Hepatocyte (in vitro differentiated cells): ENCODE data around the gene TMPRSS4. TPM values are rescaled to one million over a fixed set of nuclear protein-coding genes. Genes with fewer than 3 reads are reported as not detected.

Experiments
- DNase-seq: peaks from one replicate; pipeline ENCODE4 v3.0.0-alpha.2; 2016; ENCODE audit warnings: low spot score
- H2AFZ ChIP-seq: fragments of 200-600 bp; sonication (generic); 2 replicates; pipeline ENCODE4 v1.6.0; 2016; ENCODE audit warnings: antibody characterized with exemption, mild to moderate bottlenecking
- H3K27ac ChIP-seq: fragments of 200-600 bp; sonication (generic); 2 replicates; pipeline ENCODE4 v1.5.1; 2016; ENCODE audit warnings: mild to moderate bottlenecking
- H3K27me3 ChIP-seq: fragments of 200-600 bp; sonication (generic); 2 replicates; pipeline ENCODE4 v1.6.1; 2016
- H3K36me3 ChIP-seq: fragments of 200-600 bp; sonication (generic); replicated peaks from 2 replicates; pipeline ENCODE4 v1.5.1; 2016; ENCODE audit warnings: low read depth; ENCODE audit not compliant: insufficient read depth
- H3K4me1 ChIP-seq: fragments of 200-600 bp; sonication (generic); 2 replicates; pipeline ENCODE4 v1.5.1; 2016; ENCODE audit warnings: mild to moderate bottlenecking, moderate library complexity; ENCODE audit not compliant: insufficient read depth
- H3K4me2 ChIP-seq: fragments of 200-600 bp; sonication (generic); 2 replicates; pipeline ENCODE4 v1.6.0; 2016
- H3K4me3 ChIP-seq: fragments of 200-600 bp; sonication (generic); 2 replicates; pipeline ENCODE4 v1.5.1; 2016; ENCODE audit warnings: mild to moderate bottlenecking
- H3K79me2 ChIP-seq: fragments of 200-600 bp; sonication (generic); 2 replicates; pipeline ENCODE4 v1.6.0; 2017; ENCODE audit warnings: mild to moderate bottlenecking
- H3K9me2 ChIP-seq: fragments of 200-600 bp; sonication (generic); replicated peaks from 2 replicates; pipeline ENCODE4 v1.6.0; 2017; ENCODE audit warnings: mild to moderate bottlenecking; ENCODE audit not compliant: insufficient read depth
- H3K9me3 ChIP-seq: fragments of 200-600 bp; sonication (generic); 2 replicates; pipeline ENCODE4 v1.5.1; 2016; ENCODE audit warnings: low read depth, mild to moderate bottlenecking
- H4K20me1 ChIP-seq: fragments of 200-600 bp; sonication (generic); 2 replicates; pipeline ENCODE4 v1.6.0; 2016; ENCODE audit warnings: mild to moderate bottlenecking; ENCODE audit not compliant: insufficient read depth, poor library complexity, severe bottlenecking
- EZH2 ChIP-seq: fragments of 200-600 bp; sonication (generic); IDR thresholded peaks from 2 replicates; pipeline ENCODE4 v1.6.1; 2016; ENCODE audit warnings: antibody characterized with exemption, mild to moderate bottlenecking, borderline replicate concordance
- EZH2phosphoT487 ChIP-seq: fragments of 200-600 bp; sonication (generic); IDR thresholded peaks from one replicate; pipeline ENCODE4 v1.6.1; 2018; ENCODE audit warnings: antibody characterized with exemption, mild to moderate bottlenecking, low read depth, moderate library complexity; ENCODE audit not compliant: unreplicated experiment, severe bottlenecking
- WGBS: methylation state at CpG from one replicate; pipeline ENCODE4 v1.1.6; 2016; ENCODE audit warnings: low lambda C conversion rate; ENCODE audit errors: missing lambda C conversion rate; 5-methylcytosine and 5-hydroxymethylcytosine counted together
- polyA plus RNA-seq: library from polyadenylated mRNA; unstranded; fragments of >200 nt; fragmentation: Nextera tagmentation; extraction: Ambion mirVana; gene quantifications from 2 replicates; pipeline ENCODE4 v1.2.1, GENCODE V29; 2016
- total RNA-seq: library from RNA; depleted of rRNA; stranded (reverse); fragments of >200 nt; gene quantifications from 2 replicates; pipeline ENCODE4 v1.2.3, GENCODE V29; 2014
- TF ChIP-seq, protein P1 (sequence below): fragments of 200-600 bp; sonication (generic); IDR thresholded peaks from 2 replicates; pipeline ENCODE4 v1.5.1; 2016; ENCODE audit warnings: antibody characterized with exemption, mild to moderate bottlenecking; ENCODE audit not compliant: poor library complexity

Gene TMPRSS4
- total and polyA plus RNA-seq, 2 experiments from 2014 or later: 10.9 to 16.2 TPM

DNA sequence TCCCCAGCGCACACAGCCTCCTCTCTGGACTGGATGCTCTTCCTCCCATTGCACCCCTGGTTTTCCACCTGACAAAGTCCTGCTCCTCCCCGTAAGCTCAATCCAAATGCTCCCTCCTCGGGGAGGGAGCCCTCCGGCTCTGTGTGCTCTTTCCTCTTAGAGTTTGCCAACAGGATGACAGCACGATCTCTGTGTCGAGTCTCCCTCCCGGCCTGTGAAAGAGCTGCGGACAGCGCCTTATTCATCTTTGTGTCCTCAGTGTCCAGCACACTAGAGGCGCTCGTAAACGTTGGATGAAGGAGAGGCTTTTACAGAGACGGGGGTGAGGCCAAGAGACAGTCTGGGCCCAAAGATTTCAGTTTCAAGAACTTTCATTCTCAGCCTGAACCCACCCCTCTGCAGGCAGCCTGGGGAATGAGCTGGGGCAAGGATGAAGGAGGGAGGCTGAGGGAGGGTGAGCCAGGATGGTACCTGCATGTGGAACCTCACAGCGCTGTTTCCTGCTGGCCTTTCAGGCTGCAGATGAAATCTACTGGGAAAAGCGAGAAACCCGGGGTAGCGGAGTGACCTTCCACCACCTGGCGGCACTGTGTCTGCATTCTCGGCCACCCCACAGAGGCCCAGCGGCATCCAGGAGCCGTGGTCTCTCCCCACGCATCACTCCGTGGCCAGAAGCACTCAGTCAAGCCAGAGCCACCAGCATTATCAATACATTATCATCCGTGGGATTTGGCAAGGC is 8.5 kb upstream of the TMPRSS4 start:
- Histone ChIP-seq H2AFZ (no peak overlapping the region), H3K9me2 (no peaks in the 10 kb centered on the region), H3K4me2 (no peak overlapping the region), H3K36me3 (no peaks in the 10 kb centered on the region), H3K79me2 (no peaks in the 10 kb centered on the region), H3K27me3 (peaks cover 1% of the 10 kb centered on the region), H3K4me3 (no peak overlapping the region), H4K20me1 (no peaks in the 10 kb centered on the region), H3K9me3 (no peaks in the 10 kb centered on the region), H3K4me1 (no peaks in the 10 kb centered on the region), H3K27ac (no peak overlapping the region)
- DNase-seq: no peak
- no peak for TF ChIP-seq EZH2
- TF ChIP-seq, protein P1, sequence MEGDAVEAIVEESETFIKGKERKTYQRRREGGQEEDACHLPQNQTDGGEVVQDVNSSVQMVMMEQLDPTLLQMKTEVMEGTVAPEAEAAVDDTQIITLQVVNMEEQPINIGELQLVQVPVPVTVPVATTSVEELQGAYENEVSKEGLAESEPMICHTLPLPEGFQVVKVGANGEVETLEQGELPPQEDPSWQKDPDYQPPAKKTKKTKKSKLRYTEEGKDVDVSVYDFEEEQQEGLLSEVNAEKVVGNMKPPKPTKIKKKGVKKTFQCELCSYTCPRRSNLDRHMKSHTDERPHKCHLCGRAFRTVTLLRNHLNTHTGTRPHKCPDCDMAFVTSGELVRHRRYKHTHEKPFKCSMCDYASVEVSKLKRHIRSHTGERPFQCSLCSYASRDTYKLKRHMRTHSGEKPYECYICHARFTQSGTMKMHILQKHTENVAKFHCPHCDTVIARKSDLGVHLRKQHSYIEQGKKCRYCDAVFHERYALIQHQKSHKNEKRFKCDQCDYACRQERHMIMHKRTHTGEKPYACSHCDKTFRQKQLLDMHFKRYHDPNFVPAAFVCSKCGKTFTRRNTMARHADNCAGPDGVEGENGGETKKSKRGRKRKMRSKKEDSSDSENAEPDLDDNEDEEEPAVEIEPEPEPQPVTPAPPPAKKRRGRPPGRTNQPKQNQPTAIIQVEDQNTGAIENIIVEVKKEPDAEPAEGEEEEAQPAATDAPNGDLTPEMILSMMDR: peak; percentile 23
- WGBS: 66% methylated on average over 24 of the region's 24 CpGs

DNA sequence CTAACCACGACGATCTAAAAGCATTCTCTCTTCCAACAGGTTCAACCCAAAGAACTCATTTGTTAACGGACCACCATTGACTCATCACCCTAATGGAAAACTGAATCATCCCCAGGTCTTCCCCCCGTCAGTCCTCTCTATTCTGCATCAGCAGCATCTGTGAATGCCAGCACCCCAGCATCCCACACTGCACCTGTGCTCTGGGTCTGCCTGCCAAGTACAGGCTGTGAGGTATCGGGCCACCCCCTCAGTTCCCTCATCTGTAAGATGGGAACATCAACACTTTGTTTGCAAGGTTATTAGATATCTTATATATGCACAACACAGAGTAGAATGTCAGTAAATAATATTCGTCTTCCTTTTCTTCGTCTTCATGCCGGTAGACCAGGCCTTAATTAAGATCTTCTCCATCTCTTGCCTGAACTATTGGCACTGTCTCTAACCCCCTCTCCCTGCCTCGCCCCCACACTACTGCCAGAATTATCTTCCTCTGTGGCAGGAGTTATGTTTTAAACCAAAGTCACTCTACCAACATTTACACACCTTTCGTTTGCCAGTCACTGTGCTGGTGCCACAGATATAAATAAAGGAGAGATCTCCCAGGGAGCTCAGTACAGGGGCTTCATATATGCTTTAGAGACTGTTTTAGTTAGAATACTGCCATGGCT is 7.8 kb upstream of the TMPRSS4 start:
- no peak overlapping the region for H3K4me3 ChIP-seq
- no peaks in the 10 kb centered on the region for H3K79me2 ChIP-seq
- TF ChIP-seq EZH2 (no peak), EZH2phosphoT487 (no peak)
- TF ChIP-seq, protein P1: no peak
- WGBS: 90% methylated on average over 10 of the region's 10 CpGs
- H3K4me2 ChIP-seq: no peak overlapping the region
- DNase-seq: no peak
- no peak overlapping the region for H2AFZ ChIP-seq
- H3K36me3 ChIP-seq: no peaks in the 10 kb centered on the region
- H3K9me2 ChIP-seq: no peaks in the 10 kb centered on the region
- H4K20me1 ChIP-seq: no peaks in the 10 kb centered on the region
- no peaks in the 10 kb centered on the region for H3K9me3 ChIP-seq
- no peaks in the 10 kb centered on the region for H3K27me3 ChIP-seq
- H3K4me1 ChIP-seq: no peaks in the 10 kb centered on the region
- H3K27ac ChIP-seq: no peak overlapping the region

DNA sequence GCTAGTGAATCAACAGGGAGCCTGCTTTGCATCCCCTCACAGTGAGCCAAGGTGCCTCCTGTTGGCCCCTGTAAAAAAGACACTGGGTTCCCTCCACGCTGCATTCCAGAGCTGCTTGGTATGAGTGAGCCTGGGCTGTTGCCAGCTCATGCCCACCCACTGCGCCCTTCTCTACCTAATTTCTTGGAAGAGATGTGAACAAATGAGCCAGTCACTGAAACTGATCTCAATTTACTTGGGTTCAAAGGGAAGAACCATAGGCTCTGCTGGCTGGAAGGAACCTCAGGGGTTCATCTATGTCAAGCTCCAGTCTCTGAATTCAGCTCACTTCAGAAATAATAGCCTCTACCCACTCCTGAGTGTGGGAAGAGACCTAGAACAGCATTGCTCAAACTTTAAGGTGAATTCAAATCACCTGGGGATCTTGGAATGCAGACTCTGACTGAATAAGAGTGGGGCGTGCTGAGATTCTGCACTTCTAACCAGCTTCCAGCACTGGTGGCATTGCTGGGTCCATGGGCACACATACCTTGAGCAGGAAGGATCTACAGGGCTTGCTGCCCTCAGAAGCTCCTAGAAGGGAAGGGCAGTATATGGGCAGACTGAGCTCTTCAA is 5.4 kb upstream of the TMPRSS4 start:
- Histone ChIP-seq H3K4me1 (peaks cover 5% of the 10 kb centered on the region), H3K27ac (no peak overlapping the region), H3K27me3 (no peaks in the 10 kb centered on the region), H3K4me3 (no peak overlapping the region), H3K4me2 (no peak overlapping the region), H4K20me1 (no peaks in the 10 kb centered on the region), H3K9me2 (no peaks in the 10 kb centered on the region), H3K36me3 (no peaks in the 10 kb centered on the region), H2AFZ (no peak overlapping the region), H3K9me3 (no peaks in the 10 kb centered on the region), H3K79me2 (no peaks in the 10 kb centered on the region)
- TF ChIP-seq, protein P1: no peak
- TF ChIP-seq EZH2 (no peak), EZH2phosphoT487 (no peak)
- WGBS: 93% methylated on average over 3 of the region's 3 CpGs
- DNase-seq: no peak
